GM12872 (cell line): ENCODE measurements around the gene MAGEA3.
"Not testable (repeated sequence)": the region's sequence is repeated elsewhere in the genome, so short reads cannot be mapped to it uniquely, and the experiment has no call there.

Source experiments
- CTCF ChIP-seq: IDR thresholded peaks from 3 replicates; pipeline ENCODE4 v1.5.1; 2011; ENCODE audit warnings: low read depth, mild to moderate bottlenecking, low read length, moderate library complexity; ENCODE audit not compliant: insufficient read depth

MAGEA3 gene

GRCh38 chrX:152674135-152674534 is 24.5 kb upstream of the MAGEA3 start:
- TF ChIP-seq CTCF, result no peak

GRCh38 chrX:152709173-152709572 is 10.6 kb downstream of the MAGEA3 start, which contains the start of gene CSAG2:
Gene CSAG2 (minus strand): TSS chrX:152709273. CDS start chrX:152709112, 161 bp downstream.
- not testable (repeated sequence) for TF ChIP-seq CTCF

DNA sequence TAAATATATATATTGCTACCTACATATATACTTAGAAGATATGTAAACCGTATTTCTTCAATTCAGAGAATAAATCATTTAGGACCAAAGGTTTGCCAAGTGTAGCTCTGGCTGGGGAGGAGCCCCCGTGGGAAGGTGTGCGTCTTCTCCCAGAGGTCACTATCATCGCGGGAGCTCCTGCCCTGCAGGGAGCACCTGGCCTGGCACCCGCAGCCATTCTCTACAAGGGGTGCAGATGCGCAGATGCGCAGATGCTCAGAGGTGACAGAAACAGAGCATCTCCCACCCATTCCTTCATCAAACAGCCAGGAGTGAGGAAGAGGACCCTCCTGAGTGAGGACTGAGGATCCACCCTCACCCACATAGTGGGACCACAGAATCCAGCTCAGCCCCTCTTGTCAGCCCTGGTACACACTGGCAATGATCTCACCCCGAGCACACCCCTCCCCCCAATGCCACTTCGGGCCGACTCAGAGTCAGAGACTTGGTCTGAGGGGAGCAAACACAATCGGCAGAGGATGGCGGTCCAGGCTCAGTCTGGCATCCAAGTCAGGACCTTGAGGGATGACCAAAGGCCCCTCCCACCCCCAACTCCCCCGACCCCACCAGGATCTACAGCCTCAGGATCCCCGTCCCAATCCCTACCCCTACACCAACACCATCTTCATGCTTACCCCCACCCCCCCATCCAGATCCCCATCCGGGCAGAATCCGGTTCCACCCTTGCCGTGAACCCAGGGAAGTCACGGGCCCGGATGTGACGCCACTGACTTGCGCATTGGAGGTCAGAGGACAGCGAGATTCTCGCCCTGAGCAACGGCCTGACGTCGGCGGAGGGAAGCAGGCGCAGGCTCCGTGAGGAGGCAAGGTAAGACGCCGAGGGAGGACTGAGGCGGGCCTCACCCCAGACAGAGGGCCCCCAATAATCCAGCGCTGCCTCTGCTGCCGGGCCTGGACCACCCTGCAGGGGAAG is 15.5 kb downstream of the MAGEA3 start, which contains the start of gene MAGEA2B:
Gene MAGEA2B, plus strand, starts transcription at position 814 of the 973 bp plus-strand sequence. CDS start 2,479 bp downstream, outside the sequence.
- TF ChIP-seq CTCF, result not testable (repeated sequence)

GRCh38 chrX:152725409-152725808 is 26.8 kb downstream of the MAGEA3 start:
- no peak for TF ChIP-seq CTCF

DNA sequence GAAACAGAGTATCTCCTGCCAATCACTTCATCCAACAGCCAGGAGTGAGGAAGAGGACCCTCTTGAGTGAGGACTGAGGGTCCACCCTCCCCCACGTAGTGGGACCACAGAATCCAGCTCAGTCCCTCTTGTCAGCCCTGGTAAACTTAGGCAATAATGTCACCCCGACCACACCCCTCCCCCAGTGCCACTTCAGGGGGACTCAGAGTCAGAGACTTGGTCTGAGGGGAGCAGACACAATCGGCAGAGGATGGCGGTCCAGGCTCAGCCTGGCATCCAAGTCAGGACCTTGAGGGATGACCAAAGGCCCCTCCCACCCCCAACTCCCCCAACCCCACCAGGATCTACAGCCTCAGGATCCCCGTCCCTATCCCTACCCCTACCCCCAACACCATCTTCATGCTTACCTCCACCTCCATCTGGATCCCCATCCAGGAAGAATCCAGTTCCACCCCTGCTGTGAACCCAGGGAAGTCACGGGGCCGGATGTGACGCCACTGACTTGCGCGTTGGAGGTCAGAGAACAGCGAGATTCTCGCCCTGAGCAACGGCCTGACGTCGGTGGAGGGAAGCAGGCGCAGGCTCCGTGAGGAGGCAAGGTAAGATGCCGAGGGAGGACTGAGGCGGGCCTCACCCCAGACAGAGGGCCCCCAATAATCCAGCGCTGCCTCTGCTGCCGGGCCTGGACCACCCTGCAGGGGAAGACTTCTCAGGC is 34.8 kb downstream of the MAGEA3 start, which contains the start of the genes CSAG1 and MAGEA12:
Gene CSAG1, minus strand, starts transcription at position 461 of the 715 bp plus-strand sequence. CDS start 1,261 bp downstream, outside the sequence.
Gene MAGEA12, plus strand, starts transcription at position 497 of the 715 bp plus-strand sequence. CDS start 2,405 bp downstream, outside the sequence.
- TF ChIP-seq CTCF, result no peak

DNA sequence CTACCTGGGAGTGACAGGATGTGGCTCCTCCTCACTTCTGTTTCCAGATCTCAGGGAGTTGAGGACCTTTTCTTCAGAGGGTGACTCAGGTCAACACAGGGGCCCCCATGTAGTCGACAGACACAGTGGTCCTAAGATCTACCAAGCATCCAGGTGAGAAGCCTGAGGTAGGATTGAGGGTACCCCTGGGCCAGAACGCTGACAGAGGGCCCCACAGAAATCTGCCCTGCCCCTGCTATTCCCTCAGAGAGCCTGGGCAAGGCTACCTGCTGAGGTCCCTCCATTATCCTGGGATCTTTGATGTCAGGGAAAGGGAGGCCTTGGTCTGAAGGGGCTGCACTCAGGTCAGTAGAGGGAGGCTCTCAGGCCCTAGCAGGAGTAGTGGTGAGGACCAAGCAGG is 36.5 kb downstream of the MAGEA3 start:
- TF ChIP-seq CTCF, result no peak
